ENCODE measurements around the gene OBSCN. TPM values are rescaled to one million over a fixed set of nuclear protein-coding genes. Genes with fewer than 3 reads are reported as not detected.

The OBSCN gene
- total RNA-seq, 1 donor from 2014 or later, result 20.6 TPM

- TF ChIP-seq, protein P1, sequence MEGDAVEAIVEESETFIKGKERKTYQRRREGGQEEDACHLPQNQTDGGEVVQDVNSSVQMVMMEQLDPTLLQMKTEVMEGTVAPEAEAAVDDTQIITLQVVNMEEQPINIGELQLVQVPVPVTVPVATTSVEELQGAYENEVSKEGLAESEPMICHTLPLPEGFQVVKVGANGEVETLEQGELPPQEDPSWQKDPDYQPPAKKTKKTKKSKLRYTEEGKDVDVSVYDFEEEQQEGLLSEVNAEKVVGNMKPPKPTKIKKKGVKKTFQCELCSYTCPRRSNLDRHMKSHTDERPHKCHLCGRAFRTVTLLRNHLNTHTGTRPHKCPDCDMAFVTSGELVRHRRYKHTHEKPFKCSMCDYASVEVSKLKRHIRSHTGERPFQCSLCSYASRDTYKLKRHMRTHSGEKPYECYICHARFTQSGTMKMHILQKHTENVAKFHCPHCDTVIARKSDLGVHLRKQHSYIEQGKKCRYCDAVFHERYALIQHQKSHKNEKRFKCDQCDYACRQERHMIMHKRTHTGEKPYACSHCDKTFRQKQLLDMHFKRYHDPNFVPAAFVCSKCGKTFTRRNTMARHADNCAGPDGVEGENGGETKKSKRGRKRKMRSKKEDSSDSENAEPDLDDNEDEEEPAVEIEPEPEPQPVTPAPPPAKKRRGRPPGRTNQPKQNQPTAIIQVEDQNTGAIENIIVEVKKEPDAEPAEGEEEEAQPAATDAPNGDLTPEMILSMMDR (conservative IDR thresholded peaks at IDR 0.05; ENCODE audit: low read depth, low read length), result no peak
- no peak for DNase-seq (ENCODE audit: low read depth)
Observed at GRCh38 chr1:228233136-228233535, 25.3 kb downstream of the OBSCN start.

DNA sequence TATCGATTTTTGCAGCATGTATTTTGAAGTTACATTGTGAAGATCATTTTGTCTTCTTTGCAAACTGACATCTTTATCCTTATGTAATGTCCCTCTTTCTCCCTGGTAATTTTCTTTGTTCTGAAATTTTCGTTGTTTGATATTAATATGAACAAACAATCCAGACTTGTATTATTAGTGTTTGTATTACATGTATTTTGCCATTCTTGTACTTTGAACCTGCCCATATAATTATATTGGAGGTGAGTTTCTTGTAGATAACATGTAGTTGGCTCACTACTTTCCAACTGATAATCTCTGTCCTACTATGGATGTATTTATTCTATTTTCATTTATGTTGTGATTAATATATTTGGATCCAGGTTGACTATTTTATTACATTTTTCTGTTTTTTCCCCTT, 27.1 kb downstream of the OBSCN start:
- TF ChIP-seq, protein P1 (conservative IDR thresholded peaks at IDR 0.05; ENCODE audit: low read depth, low read length), result no peak
- no peak overlapping the region for H3K4me3 ChIP-seq (ENCODE audit: low read depth, low read length)
- no peak for DNase-seq (ENCODE audit: low read depth)

More at GRCh38 chr1:228233136-228233535, 25.3 kb downstream of the OBSCN start:
- H3K4me3 ChIP-seq (ENCODE audit: low read depth, low read length), result no peak overlapping the region

GRCh38 chr1:228236744-228237143, 28.9 kb downstream of the OBSCN start:
- no peak for DNase-seq (ENCODE audit: low read depth)
- TF ChIP-seq, protein P1 (conservative IDR thresholded peaks at IDR 0.05; ENCODE audit: low read depth, low read length), result peak; percentile 66

DNA sequence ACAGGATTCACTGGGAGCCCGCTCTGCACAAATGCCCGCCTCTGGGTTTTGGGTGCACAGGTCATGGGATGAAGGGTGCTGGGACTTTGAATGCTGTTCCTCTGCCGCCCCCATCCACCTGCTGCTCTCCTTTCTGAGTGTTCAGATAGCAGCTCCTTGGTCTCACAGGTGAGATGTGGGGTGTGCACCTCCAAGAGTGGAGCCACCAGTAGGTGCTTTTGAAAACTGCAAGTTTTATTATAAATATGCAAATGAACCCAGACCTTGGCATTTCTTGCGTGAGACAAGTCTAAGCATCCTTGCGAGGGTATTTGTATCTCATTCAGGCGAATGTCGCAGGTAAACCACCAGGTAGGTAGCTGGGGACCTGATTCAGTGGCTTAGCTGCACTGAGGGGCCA, 30.2 kb downstream of the OBSCN start:
- TF ChIP-seq, protein P1 (conservative IDR thresholded peaks at IDR 0.05; ENCODE audit: low read depth, low read length), result peak; percentile 4
- no peak for DNase-seq (ENCODE audit: low read depth)
- no peak overlapping the region for H3K4me3 ChIP-seq (ENCODE audit: low read depth, low read length)

More at GRCh38 chr1:228236744-228237143, 28.9 kb downstream of the OBSCN start:
- no peak overlapping the region for H3K4me3 ChIP-seq (ENCODE audit: low read depth, low read length)

DNA sequence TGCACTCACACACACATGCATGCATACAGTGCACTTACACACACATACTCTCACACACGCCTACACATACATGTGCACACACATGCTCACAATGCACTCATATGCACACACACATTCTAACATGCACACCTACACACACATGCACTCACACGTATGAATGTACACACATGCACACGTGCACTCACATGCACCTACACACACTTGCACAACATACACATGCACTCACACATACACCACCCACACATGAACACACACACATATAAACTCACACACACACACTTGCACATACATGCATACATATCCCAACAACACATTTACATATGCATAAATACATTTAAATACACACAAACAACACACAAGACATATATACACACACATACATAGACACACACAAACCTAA, 30.6 kb downstream of the OBSCN start:
- TF ChIP-seq, protein P1 (conservative IDR thresholded peaks at IDR 0.05; ENCODE audit: low read depth, low read length), result no peak
- no peak for DNase-seq (ENCODE audit: low read depth)
- no peak overlapping the region for H3K4me3 ChIP-seq (ENCODE audit: low read depth, low read length)

- H3K4me3 ChIP-seq (ENCODE audit: low read depth, low read length), result no peak overlapping the region
- TF ChIP-seq, protein P1 (conservative IDR thresholded peaks at IDR 0.05; ENCODE audit: low read depth, low read length), result no peak
- DNase-seq (ENCODE audit: low read depth), result no peak
Observed at GRCh38 chr1:228240411-228241240, 32.8 kb downstream of the OBSCN start.

GRCh38 chr1:228241259-228241658, 33.4 kb downstream of the OBSCN start:
- TF ChIP-seq, protein P1 (conservative IDR thresholded peaks at IDR 0.05; ENCODE audit: low read depth, low read length), result no peak
- DNase-seq (ENCODE audit: low read depth), result no peak
- H3K4me3 ChIP-seq (ENCODE audit: low read depth, low read length), result no peak overlapping the region

All from epithelial cell of proximal tubule (primary cell).